H1 (cell line): Measurements from ENCODE around the gene OPHN1. TPM values are rescaled to one million over a fixed set of nuclear protein-coding genes. Genes with fewer than 3 reads are reported as not detected.

Experiments used
- CTCF ChIA-PET: fragments of 300-600 bp; sonication (Branson Sonifier 250); formaldehyde crosslinking; loops from one replicate; lab custom pipeline; 2021; ENCODE audit not compliant: partially characterized antibody; lab: Charles Lee
- POLR2A ChIA-PET: fragments of 300-600 bp; sonication (Branson Sonifier 250); formaldehyde crosslinking; loops from one replicate; lab custom pipeline; 2021; ENCODE audit warnings: inconsistent platforms; ENCODE audit not compliant: partially characterized antibody; lab: Charles Lee
- DNase-seq, 2 experiments: peaks; one replicate each; pipeline versions ENCODE4 v3.0.0 to v3.0.0-alpha.2; 2010 to 2022; ENCODE audit warnings: low spot score in 2 of 2, low read depth in 1 of 2, mixed read lengths in 1 of 2
- FAIRE-seq: peaks from 2 replicates; lab custom pipeline; 2011; peaks lifted over from hg19 to GRCh38; lab: Jason Lieb, UNC
- H2AFZ ChIP-seq: 2 replicates; pipeline ENCODE4 v1.8.1; 2012; ENCODE audit warnings: low read length, inconsistent platforms
- H2AK5ac ChIP-seq: 2 replicates; pipeline ENCODE4 v1.6.1; 2013; ENCODE audit warnings: low read depth, low read length
- H2BK120ac ChIP-seq: replicated peaks from 2 replicates; pipeline ENCODE3; 2013; ENCODE audit warnings: low read depth, low read length, inconsistent platforms
- H2BK12ac ChIP-seq: 2 replicates; pipeline ENCODE4 v1.6.1; 2013; ENCODE audit warnings: low read depth, low read length
- H2BK15ac ChIP-seq: 2 replicates; pipeline ENCODE4 v1.6.1; 2013; ENCODE audit warnings: low read length
- H2BK20ac ChIP-seq: 2 replicates; pipeline ENCODE4 v1.6.1; 2013; ENCODE audit warnings: low read length
- H2BK5ac ChIP-seq: 2 replicates; pipeline ENCODE4 v1.6.1; 2013; ENCODE audit warnings: low read depth, low read length
- H3K14ac ChIP-seq: 2 replicates; pipeline ENCODE4 v1.6.1; 2013; ENCODE audit warnings: inconsistent platforms; ENCODE audit not compliant: insufficient read length
- H3K18ac ChIP-seq: 2 replicates; pipeline ENCODE4 v1.6.1; 2013; ENCODE audit warnings: low read length; ENCODE audit errors: extremely low read depth
- H3K23ac ChIP-seq: 2 replicates; pipeline ENCODE4 v1.6.1; 2013; ENCODE audit warnings: inconsistent platforms; ENCODE audit not compliant: insufficient read length
- H3K23me2 ChIP-seq: 2 replicates; pipeline ENCODE4 v1.6.1; 2013; ENCODE audit warnings: low read depth, low read length
- H3K27ac ChIP-seq: 2 replicates; pipeline ENCODE4 v1.6.1; 2011; ENCODE audit warnings: low read depth, low read length, inconsistent platforms
- H3K27me3 ChIP-seq, 4 experiments: replicated peaks in 1 of 4; 1 replicate in 1 of 4; 2 replicates in 3 of 4; pipeline versions ENCODE4 v1.6.1 to v1.8.1; 2011 to 2013; ENCODE audit warnings: low read length in 3 of 4, mild to moderate bottlenecking in 3 of 4, inconsistent platforms in 2 of 4, mixed read lengths in 2 of 4, moderate library complexity in 1 of 4; ENCODE audit not compliant: control insufficient read depth in 3 of 4, insufficient read depth in 3 of 4; ENCODE audit errors: extremely low read depth in 1 of 4
- H3K36me3 ChIP-seq, 4 experiments: 2 replicates each; pipeline versions ENCODE4 v1.6.1 to v1.8.1; 2011 to 2013; ENCODE audit warnings: mild to moderate bottlenecking in 4 of 4, low read length in 3 of 4, moderate library complexity in 2 of 4, control low read depth in 1 of 4, inconsistent platforms in 1 of 4; ENCODE audit not compliant: insufficient read depth in 4 of 4, control insufficient read depth in 2 of 4
- H3K4ac ChIP-seq: replicated peaks from 2 replicates; pipeline ENCODE3; 2013; ENCODE audit warnings: low read length, low read depth, mixed read lengths, inconsistent platforms; ENCODE audit not compliant: insufficient read length
- H3K4me1 ChIP-seq, 4 experiments: replicated peaks in 1 of 4; 1 replicate in 1 of 4; 2 replicates in 3 of 4; pipeline versions ENCODE4 v1.6.1 to v1.8.1; 2011 to 2013; ENCODE audit warnings: low read length in 3 of 4, inconsistent platforms in 2 of 4, mixed read lengths in 1 of 4; ENCODE audit not compliant: insufficient read depth in 4 of 4, control insufficient read depth in 3 of 4
- H3K4me2 ChIP-seq, 2 experiments: 2 replicates each; pipeline versions ENCODE4 v1.6.1 to v1.8.1; 2011 to 2013; ENCODE audit warnings: low read depth in 2 of 2, low read length in 2 of 2, control low read depth in 1 of 2, inconsistent platforms in 1 of 2, mild to moderate bottlenecking in 1 of 2; ENCODE audit not compliant: insufficient read depth in 1 of 2
- H3K4me3 ChIP-seq, 4 experiments: fragments of 200-600, 300-600 bp in 1 of 4; sonication (generic), shearing (Covaris generic), sonication (Bioruptor Twin) in 1 of 4; 2 replicates each; pipeline versions ENCODE4 v1.5.1 to v1.8.1; 2011 to 2016; ENCODE audit warnings: low read length in 4 of 4, low read depth in 3 of 4, control low read depth in 2 of 4, inconsistent platforms in 2 of 4, mild to moderate bottlenecking in 2 of 4, mixed read lengths in 1 of 4, moderate library complexity in 1 of 4; ENCODE audit not compliant: insufficient read depth in 2 of 4; ENCODE audit errors: extremely low read depth in 1 of 4
- H3K56ac ChIP-seq: replicated peaks from 2 replicates; pipeline ENCODE3; 2013; ENCODE audit warnings: low read depth, mild to moderate bottlenecking, mixed read lengths, low read length, inconsistent platforms; ENCODE audit not compliant: insufficient read length
- H3K79me1 ChIP-seq: 2 replicates; pipeline ENCODE4 v1.6.1; 2013; ENCODE audit warnings: low read depth, low read length, control low read depth
- H3K79me2 ChIP-seq, 2 experiments: 2 replicates each; pipeline versions ENCODE4 v1.6.1 to v1.8.1; 2012 to 2013; ENCODE audit warnings: low read length in 2 of 2, mild to moderate bottlenecking in 2 of 2, inconsistent platforms in 1 of 2; ENCODE audit not compliant: insufficient read depth in 2 of 2, control insufficient read depth in 1 of 2
- H3K9ac ChIP-seq, 4 experiments: replicated peaks in 1 of 4; 1 replicate in 1 of 4; 2 replicates in 3 of 4; pipeline versions ENCODE4 v1.6.1 to v1.8.1; 2011 to 2013; ENCODE audit warnings: low read depth in 3 of 4, low read length in 3 of 4, control low read depth in 2 of 4, mild to moderate bottlenecking in 2 of 4, moderate library complexity in 2 of 4, inconsistent platforms in 1 of 4; ENCODE audit errors: extremely low read depth in 1 of 4
- H3K9me3 ChIP-seq, 2 experiments: 2 replicates each; pipeline versions ENCODE4 v1.6.1 to v1.8.1; 2012 to 2013; ENCODE audit warnings: mild to moderate bottlenecking in 2 of 2, moderate library complexity in 2 of 2, control low read depth in 1 of 2, inconsistent platforms in 1 of 2, low read depth in 1 of 2, low read length in 1 of 2, mixed read lengths in 1 of 2; ENCODE audit not compliant: insufficient read depth in 2 of 2
- H4K20me1 ChIP-seq, 2 experiments: replicated peaks in 1 of 2; 2 replicates each; pipeline versions ENCODE3 to v1.8.1; 2011 to 2013; ENCODE audit warnings: inconsistent platforms in 2 of 2, low read length in 2 of 2, mild to moderate bottlenecking in 1 of 2; ENCODE audit not compliant: insufficient read depth in 2 of 2, control insufficient read depth in 1 of 2
- H4K5ac ChIP-seq: 2 replicates; pipeline ENCODE4 v1.6.1; 2013; ENCODE audit warnings: low read length, low read depth, mixed read lengths, inconsistent platforms; ENCODE audit not compliant: insufficient read length
- H4K8ac ChIP-seq: 2 replicates; pipeline ENCODE4 v1.8.0; 2013; ENCODE audit warnings: mild to moderate bottlenecking, moderate library complexity, low read length, inconsistent platforms; ENCODE audit not compliant: insufficient read depth; ENCODE audit errors: extremely low read depth
- H4K91ac ChIP-seq: replicated peaks from 2 replicates; pipeline ENCODE3; 2013; ENCODE audit warnings: low read length, mixed read lengths, inconsistent platforms; ENCODE audit not compliant: insufficient read length
- RXRA ChIP-seq: IDR thresholded peaks from 2 replicates; pipeline ENCODE4 v1.6.1; 2011; ENCODE audit warnings: low read depth, mild to moderate bottlenecking, low read length, moderate library complexity; ENCODE audit not compliant: insufficient read depth
- WGBS, 2 experiments: shearing (Covaris generic) in 1 of 2; methylation state at CpG; one replicate each; pipeline versions ENCODE4 v1.1.6 to v1.1.7; 2013 to 2015; ENCODE audit warnings: low lambda C conversion rate in 2 of 2, mixed read lengths in 2 of 2, inconsistent platforms in 1 of 2, low coverage in 1 of 2, missing lambda C conversion rate in 1 of 2; ENCODE audit not compliant: insufficient replicate concordance in 2 of 2, insufficient coverage in 1 of 2, insufficient read length in 1 of 2; ENCODE audit errors: extremely low coverage in 1 of 2, missing lambda C conversion rate in 1 of 2; 5-methylcytosine and 5-hydroxymethylcytosine counted together
- polyA plus RNA-seq, 7 experiments: library from polyadenylated mRNA; depleted of rRNA in 3 of 7; stranded (reverse) in 5 of 7; unstranded in 2 of 7; fragments of >200 nt in 5 of 7; fragments of 200-250 nt in 2 of 7; gene quantifications; 1 replicate in 5 of 7; 2 replicates in 1 of 7; 4 replicates in 1 of 7; pipeline versions ENCODE4 v1.2.1 to v1.2.3, GENCODE V29; 2011 to 2013; ENCODE audit warnings: missing spikeins in 2 of 7, mixed read lengths in 2 of 7
- total RNA-seq: library from RNA; stranded (reverse); fragmentation: NEBNext Ultra II Directional; extraction: Animal tissue kit (Norgen Biotek cat#: 25700); gene quantifications from 2 replicates; pipeline ENCODE4 v1.2.1, GENCODE V29; 2021

OPHN1 gene
- total and polyA plus RNA-seq, 2 of the 8 experiments (the other 6 are each of a cell fraction or from before 2014, with no cell fraction given) = 1.2 to 3.5 TPM

DNA sequence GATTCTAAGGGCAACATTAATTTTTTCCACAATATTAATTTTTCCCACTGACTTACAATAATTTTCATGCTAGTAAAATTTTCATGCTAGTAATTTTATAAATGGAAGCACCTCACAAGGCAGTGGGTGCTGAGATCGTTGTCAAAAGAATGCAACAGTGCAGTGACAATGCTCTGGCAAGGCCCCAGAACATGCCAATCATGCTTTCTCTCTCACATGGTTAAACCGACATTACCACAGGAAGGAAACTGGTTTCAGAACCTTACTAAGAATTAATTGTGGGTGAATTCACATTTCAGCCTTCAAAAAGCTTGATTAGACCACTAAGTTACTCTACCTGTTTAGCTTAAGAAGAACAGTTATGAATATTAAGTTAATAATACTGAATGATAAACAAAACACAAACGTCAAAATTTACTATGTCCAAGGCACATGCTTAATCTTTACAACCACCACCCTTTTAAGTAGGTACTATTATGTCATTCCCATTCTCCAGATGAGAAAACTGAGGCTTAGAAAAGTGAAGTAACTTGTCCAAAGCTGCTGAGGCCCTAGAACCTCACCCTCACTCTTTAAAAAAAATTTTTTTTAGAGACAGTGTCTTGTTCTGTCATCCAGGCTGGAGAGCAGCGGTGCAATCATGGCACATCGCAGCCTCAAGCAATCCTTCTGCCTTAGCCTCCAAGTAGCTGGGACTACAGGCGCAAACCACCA is 10.0 kb upstream of the OPHN1 start:
- Histone ChIP-seq H2AK5ac (no peak overlapping the region), H3K4ac (no peak overlapping the region), H3K79me1 (no peaks in the 10 kb centered on the region), H3K4me1 (no peaks in the 10 kb centered on the region), H3K9ac (no peak overlapping the region), H3K27me3 (no peaks in the 10 kb centered on the region), H2BK5ac (no peak overlapping the region), H3K56ac (no peak overlapping the region), H3K23ac (no peak overlapping the region), H3K18ac (no peak overlapping the region), H3K4me2 (no peak overlapping the region), H2BK12ac (no peak overlapping the region), H4K5ac (no peak overlapping the region), H2BK20ac (no peak overlapping the region), H4K8ac (no peak overlapping the region), H3K27ac (no peak overlapping the region), H2AFZ (no peak overlapping the region), H3K4me3 (no peak overlapping the region), H4K91ac (no peak overlapping the region), H3K36me3 (no peaks in the 10 kb centered on the region), H2BK120ac (no peak overlapping the region), H3K23me2 (no peaks in the 10 kb centered on the region), H3K79me2 (no peaks in the 10 kb centered on the region), H4K20me1 (no peaks in the 10 kb centered on the region), H3K14ac (no peak overlapping the region), H3K9me3 (no peaks in the 10 kb centered on the region), H2BK15ac (no peak overlapping the region)
- no peak for FAIRE-seq
- no peak for TF ChIP-seq RXRA
- CTCF ChIA-PET = no interaction called here
- POLR2A ChIA-PET = no interaction called here
- DNase-seq = no peak
- 82% methylated on average over 6 of the region's 6 CpGs; no CpG with 5 or more reads in 1 of the 2 experiments for WGBS, 2 experiments
